NCI-H1417 treated with DMSO at 0.1 percent for 48 hours (cell line): Measurements from ENCODE around the gene DAD1.

Source experiments
- DNase-seq: peaks from one replicate; lab custom pipeline; 2025; lab: John Stamatoyannopoulos, UW

The DAD1 gene

DNA sequence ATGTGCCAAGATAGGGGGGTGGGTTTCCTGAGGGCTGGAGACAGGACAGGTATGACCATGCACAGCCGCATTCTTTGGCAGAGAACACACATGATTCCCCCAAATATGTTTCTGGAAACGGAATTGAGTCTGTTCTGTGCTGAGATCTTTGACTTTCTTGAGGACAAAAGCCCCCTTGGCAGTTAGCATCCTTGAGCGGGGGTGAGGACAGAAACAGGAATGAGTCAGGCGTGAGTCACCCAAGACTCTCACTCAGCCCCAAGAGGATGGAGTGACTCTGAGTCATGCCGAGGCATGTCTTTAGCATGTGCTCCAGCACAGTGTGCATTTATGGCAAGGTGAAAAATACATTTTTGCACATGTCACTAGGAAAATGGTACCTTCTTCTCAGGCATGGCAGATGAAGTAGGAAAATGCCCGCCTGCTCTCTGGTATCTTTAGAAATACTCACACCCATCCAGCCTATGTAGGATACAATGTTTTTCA is 52.1 kb downstream of the DAD1 start:
- DNase-seq: no peak

GRCh38 chr14:22535916-22536315 is 53.1 kb downstream of the DAD1 start:
- DNase-seq: no peak

DNA sequence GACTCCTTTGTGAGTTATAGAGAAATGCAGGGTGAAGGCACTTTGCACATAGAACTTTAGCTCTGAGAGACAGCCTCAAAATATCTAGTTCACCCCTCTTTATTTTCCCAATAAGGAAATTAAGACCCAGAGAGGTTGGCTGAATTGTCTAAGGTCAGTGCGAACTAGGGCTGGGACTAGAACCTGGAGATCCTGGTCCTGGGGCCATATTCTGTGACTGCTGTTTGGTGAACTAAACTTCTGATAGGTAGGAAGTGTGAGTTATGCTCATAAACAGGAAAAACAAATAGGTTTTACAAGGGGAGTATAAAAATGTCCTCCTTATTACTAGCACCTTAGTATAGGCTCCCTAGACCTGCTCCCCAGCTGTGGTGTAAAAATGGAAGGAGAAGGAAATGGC is 53.9 kb downstream of the DAD1 start:
- DNase-seq: no peak

GRCh38 chr14:22534547-22534946 is 54.5 kb downstream of the DAD1 start:
- no peak for DNase-seq

GRCh38 chr14:22533739-22534359 is 55.2 kb downstream of the DAD1 start:
- DNase-seq: no peak

- no peak for DNase-seq
Observed at GRCh38 chr14:22533057-22533704, 55.8 kb downstream of the DAD1 start.

GRCh38 chr14:22532345-22533056 is 56.5 kb downstream of the DAD1 start:
- no peak for DNase-seq

GRCh38 chr14:22531451-22532344 is 57.3 kb downstream of the DAD1 start:
- DNase-seq: no peak

DNA sequence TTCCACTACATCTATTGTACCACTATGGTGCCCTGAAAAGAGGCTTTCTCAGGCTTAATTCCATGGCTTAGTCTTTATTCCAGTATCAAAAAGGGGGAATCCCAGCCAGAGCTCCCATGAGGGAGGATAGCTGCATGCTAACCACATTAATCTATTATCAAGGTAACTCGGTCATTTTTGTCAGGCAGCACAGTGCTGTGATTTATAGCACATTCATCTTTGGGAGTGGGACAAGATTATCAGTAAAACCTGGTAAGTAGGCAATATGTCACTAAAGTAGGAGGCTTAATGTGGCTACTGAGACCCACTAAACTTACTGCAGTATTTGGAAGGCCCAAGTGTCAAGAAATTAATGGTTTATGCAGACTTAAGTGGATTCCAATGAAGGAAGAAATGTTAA is 58.9 kb downstream of the DAD1 start:
- DNase-seq: no peak

GRCh38 chr14:22526744-22527143 is 62.3 kb downstream of the DAD1 start:
- DNase-seq: no peak

DNA sequence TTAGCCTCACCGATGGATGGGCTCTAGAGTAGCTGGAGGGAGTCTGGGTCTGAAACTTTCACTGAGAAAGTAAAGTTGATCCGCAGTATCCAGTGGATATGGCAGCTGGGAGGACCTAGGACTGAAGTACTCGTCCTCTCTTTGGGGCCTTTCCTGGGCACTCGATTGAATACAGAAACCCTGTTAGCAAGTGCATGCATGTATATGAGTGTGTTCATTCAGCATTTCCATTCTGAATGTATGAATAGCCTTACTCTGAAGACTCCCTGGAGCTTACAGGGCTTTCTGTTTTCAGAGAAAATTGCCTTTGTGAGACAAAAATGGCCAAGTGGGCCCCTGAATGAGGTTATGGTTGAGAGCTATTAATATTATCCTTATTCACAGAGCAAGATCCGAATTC is 62.8 kb downstream of the DAD1 start:
- DNase-seq: no peak

DNA sequence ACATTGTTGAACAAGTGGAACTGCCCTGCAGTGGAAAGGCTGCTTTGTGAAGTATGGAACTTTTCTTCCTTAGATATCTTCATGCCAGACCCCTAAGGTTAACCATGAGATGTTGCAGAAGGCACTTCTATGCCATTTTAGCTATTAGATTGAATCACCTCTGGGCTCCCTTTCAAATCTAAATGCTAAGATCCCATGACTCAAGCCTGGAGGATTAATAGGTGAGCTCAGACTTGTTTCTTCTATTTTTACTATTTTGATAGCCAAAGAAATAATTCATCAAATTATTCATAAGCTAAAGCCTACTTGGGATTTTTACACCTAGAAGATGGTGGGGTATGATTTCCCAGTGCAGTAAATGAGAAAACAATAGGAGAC is 64.3 kb downstream of the DAD1 start:
- DNase-seq: no peak

GRCh38 chr14:22524115-22524783 is 64.8 kb downstream of the DAD1 start:
- DNase-seq: no peak

- DNase-seq: no peak
Observed at GRCh38 chr14:22523283-22523682, 65.7 kb downstream of the DAD1 start.

GRCh38 chr14:22522466-22522957 is 66.5 kb downstream of the DAD1 start:
- DNase-seq: no peak

DNA sequence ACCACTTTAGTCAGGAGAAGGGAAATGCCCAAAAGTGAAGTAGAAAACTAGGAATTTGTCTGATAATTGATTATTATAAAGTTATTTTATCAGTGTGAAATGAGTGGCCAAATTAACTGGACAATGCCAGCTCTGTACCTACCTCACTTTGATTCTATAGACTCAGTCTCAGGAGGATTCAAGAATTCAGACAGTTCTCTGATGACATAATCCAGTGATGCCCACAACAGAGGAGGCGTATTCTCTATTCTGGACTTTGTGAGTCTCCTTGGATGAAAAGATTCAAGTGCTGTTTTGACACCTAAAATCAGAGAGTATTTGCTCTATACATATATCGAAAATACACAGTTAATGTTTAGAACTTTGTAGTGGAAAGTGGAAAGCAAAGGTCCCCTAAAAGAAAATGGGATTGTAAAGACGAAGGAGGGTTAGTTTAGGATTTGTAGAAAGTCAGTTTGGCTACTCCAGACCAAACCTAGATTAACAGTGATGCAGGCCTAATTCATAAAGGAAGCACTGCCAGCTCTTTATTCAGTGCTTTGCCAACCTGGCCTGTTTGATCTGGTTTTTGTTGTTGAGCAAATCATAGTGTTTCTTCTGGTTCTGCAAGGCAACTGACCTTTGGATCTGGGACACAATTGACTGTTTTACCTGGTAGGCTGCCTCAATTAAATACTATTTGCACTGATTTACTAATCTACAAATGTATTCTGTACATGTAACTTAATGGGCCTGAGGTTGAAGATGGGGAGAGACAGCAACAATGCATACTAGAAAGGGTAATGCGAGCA is 67.4 kb downstream of the DAD1 start:
- DNase-seq: no peak

DNA sequence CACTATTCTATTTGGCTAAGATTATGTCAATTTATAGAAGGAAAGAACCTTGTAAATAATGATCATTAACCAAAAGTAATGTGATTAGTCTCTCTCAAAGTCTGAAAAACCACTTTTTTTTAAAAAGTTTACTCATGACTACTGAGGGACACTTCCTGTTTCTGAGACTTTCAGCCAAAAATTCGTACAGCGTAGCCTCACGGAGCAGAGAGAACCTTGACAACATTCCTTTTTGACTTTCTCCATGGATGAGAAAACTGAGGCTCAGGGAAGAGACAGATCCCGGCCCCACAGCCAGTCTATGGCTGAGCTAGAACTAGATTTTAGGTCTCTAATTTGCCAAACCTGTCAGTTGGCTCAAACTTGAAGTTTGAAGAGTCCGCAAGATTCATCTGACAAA is 68.2 kb downstream of the DAD1 start:
- DNase-seq: no peak

GRCh38 chr14:22519877-22520685 is 68.9 kb downstream of the DAD1 start:
- DNase-seq: no peak

- DNase-seq: no peak
Observed at GRCh38 chr14:22518073-22518472, 71.0 kb downstream of the DAD1 start.
